CD4-positive, alpha-beta T cell (primary cell): ENCODE data around the gene RHOT1. TPM values are rescaled to one million over a fixed set of nuclear protein-coding genes. Genes with fewer than 3 reads are reported as not detected.

Experiments used
- ATAC-seq: fragments of 200-7000 bp; cut with Tn5 transposase; one replicate; pipeline ENCODE4 v1.10.0; 2022; ENCODE audit warnings: mild to moderate bottlenecking; ENCODE audit not compliant: poor library complexity
- CTCF ChIA-PET: fragments of 350-600 bp; sonication (Branson Sonifier 250); formaldehyde crosslinking; loops from one replicate; lab custom pipeline; 2021; ENCODE audit warnings: antibody characterized with exemption, inconsistent platforms; lab: Charles Lee
- POLR2A ChIA-PET: fragments of 350-600 bp; sonication (Branson Sonifier 250); formaldehyde crosslinking; loops from one replicate; lab custom pipeline; 2021; ENCODE audit warnings: antibody characterized with exemption, inconsistent platforms; lab: Charles Lee
- DNase-seq, 14 experiments: peaks; one replicate each; pipeline ENCODE4 v3.0.0-alpha.2; 2013 to 2020; ENCODE audit warnings: mixed read lengths in 2 of 14
- H3K27ac ChIP-seq, 2 donors: one replicate each; pipeline versions ENCODE4 v1.5.1 to v1.7.0; 2013; ENCODE audit warnings: low read length in 2 of 2, low read depth in 1 of 2, mild to moderate bottlenecking in 1 of 2
- H3K27me3 ChIP-seq, 2 experiments: 1 replicate in 1 of 2; 2 replicates in 1 of 2; pipeline versions ENCODE4 v1.6.1 to v1.7.0; 2013; ENCODE audit warnings: low read length in 2 of 2, control low read depth in 1 of 2, mild to moderate bottlenecking in 1 of 2, moderate library complexity in 1 of 2; ENCODE audit not compliant: insufficient read depth in 2 of 2, control insufficient read depth in 1 of 2
- H3K36me3 ChIP-seq: one replicate; pipeline ENCODE4 v1.6.1; 2013; ENCODE audit warnings: low read length, control low read depth; ENCODE audit not compliant: insufficient read depth
- H3K4me1 ChIP-seq: one replicate; pipeline ENCODE4 v1.6.1; 2013; ENCODE audit warnings: low read length, control low read depth; ENCODE audit not compliant: insufficient read depth
- H3K4me3 ChIP-seq: one replicate; pipeline ENCODE4 v1.5.1; 2013; ENCODE audit warnings: mild to moderate bottlenecking, low read length, moderate library complexity
- H3K9me3 ChIP-seq, 2 experiments: 1 replicate in 1 of 2; 2 replicates in 1 of 2; pipeline versions ENCODE4 v1.6.1 to v1.7.0; 2013; ENCODE audit warnings: low read length in 2 of 2, mild to moderate bottlenecking in 2 of 2, control low read depth in 1 of 2, moderate library complexity in 1 of 2; ENCODE audit not compliant: control insufficient read depth in 1 of 2, insufficient read depth in 1 of 2
- H3K27ac Mint-ChIP-seq: one replicate; pipeline ENCODE4 v1.8.0; 2020; ENCODE audit warnings: mixed read lengths
- H3K27me3 Mint-ChIP-seq: one replicate; pipeline ENCODE4 v1.8.0; 2021; ENCODE audit warnings: mixed read lengths
- H3K36me3 Mint-ChIP-seq: one replicate; pipeline ENCODE4 v1.8.0; 2021; ENCODE audit warnings: low read depth, mixed read lengths
- H3K4me1 Mint-ChIP-seq: one replicate; pipeline ENCODE4 v1.8.0; 2021; ENCODE audit warnings: low read depth, mixed read lengths
- H3K4me3 Mint-ChIP-seq: one replicate; pipeline ENCODE4 v1.8.0; 2020; ENCODE audit warnings: mild to moderate bottlenecking, mixed read lengths
- H3K9me3 Mint-ChIP-seq: one replicate; pipeline ENCODE4 v1.8.0; 2020; ENCODE audit warnings: mixed read lengths
- CTCF ChIP-seq: fragments of 200-600 bp; IDR thresholded peaks from one replicate; pipeline ENCODE4 v1.8.0; 2022; ENCODE audit warnings: antibody characterized with exemption, mild to moderate bottlenecking
- intact Hi-C, 2 experiments: fragments of 100-400 bp; cut with DNase I in 1 of 2; cut with micrococcal nuclease in 1 of 2; formaldehyde crosslinking; loops; one replicate each; pipeline versions ENCODE4 v1.15.1 to v1.9.0; 2023 to 2025; cut with DNase I, micrococcal nuclease
- total RNA-seq, 174 experiments: library from RNA in 2 of 174; stranded (reverse) in 2 of 174; gene quantifications; one replicate each; pipeline ENCODE4 v1.2.3 and lab custom pipeline; 2021 to 2026

RHOT1 gene
- total RNA-seq, 2 experiments from 2014 or later = 12.9 to 13.1 TPM

GRCh38 chr17:32191306-32191705 lies 49.0 kb downstream of the RHOT1 start:
- ATAC-seq = no peak
- TF ChIP-seq CTCF = no peak
- Mint-ChIP-seq H3K27ac (no peak overlapping the region), H3K4me1 (peaks cover 4% of the 10 kb centered on the region), H3K36me3 (peaks cover 58% of the 10 kb centered on the region), H3K4me3 (no peak overlapping the region), H3K27me3 (no peaks in the 10 kb centered on the region), H3K9me3 (no peaks in the 10 kb centered on the region)
- no peak for DNase-seq
- POLR2A ChIA-PET = no interaction called here
- peaks cover 35% of the 10 kb centered on the region for H3K36me3 ChIP-seq
- no peak overlapping the region for H3K27ac ChIP-seq
- intact Hi-C loops = no loop called here
- no peaks in the 10 kb centered on the region for H3K27me3 ChIP-seq
- H3K4me3 ChIP-seq = no peak overlapping the region
- no peaks in the 10 kb centered on the region for H3K9me3 ChIP-seq
- CTCF ChIA-PET = interaction anchor here (0.9 kb wide), 1 partner anchor 10 kb away, joined by 5 read pairs; no protein-coding TSS in a partner anchor
- no peaks in the 10 kb centered on the region for H3K4me1 ChIP-seq

GRCh38 chr17:32192379-32192778 lies 50.1 kb downstream of the RHOT1 start:
- Mint-ChIP-seq H3K4me3 (no peak overlapping the region), H3K27me3 (no peaks in the 10 kb centered on the region), H3K27ac (no peak overlapping the region), H3K36me3 (peaks cover 63% of the 10 kb centered on the region), H3K9me3 (no peaks in the 10 kb centered on the region), H3K4me1 (peaks cover 4% of the 10 kb centered on the region)
- no peak overlapping the region for H3K27ac ChIP-seq
- H3K9me3 ChIP-seq = no peaks in the 10 kb centered on the region
- ChIA-PET POLR2A (no interaction called here), CTCF (no interaction called here)
- H3K4me1 ChIP-seq = no peaks in the 10 kb centered on the region
- H3K27me3 ChIP-seq = no peaks in the 10 kb centered on the region
- DNase-seq = no peak
- intact Hi-C loops = no loop called here
- peaks cover 38% of the 10 kb centered on the region for H3K36me3 ChIP-seq
- ATAC-seq = no peak
- TF ChIP-seq CTCF = no peak
- H3K4me3 ChIP-seq = no peak overlapping the region

- TF ChIP-seq CTCF = no peak
- Mint-ChIP-seq H3K27ac (no peak overlapping the region), H3K9me3 (no peaks in the 10 kb centered on the region), H3K27me3 (no peaks in the 10 kb centered on the region), H3K36me3 (peaks cover 74% of the 10 kb centered on the region), H3K4me3 (no peak overlapping the region), H3K4me1 (peaks cover 4% of the 10 kb centered on the region)
- no peak for ATAC-seq
- no peak for DNase-seq
- Histone ChIP-seq H3K36me3 (peaks cover 63% of the 10 kb centered on the region), H3K4me1 (no peaks in the 10 kb centered on the region), H3K9me3 (no peaks in the 10 kb centered on the region), H3K27me3 (no peaks in the 10 kb centered on the region), H3K4me3 (no peak overlapping the region), H3K27ac (no peak overlapping the region)
- ChIA-PET CTCF (no interaction called here), POLR2A (no interaction called here)
- intact Hi-C loops = no loop called here
Measured at GRCh38 chr17:32197987-32198386, 55.7 kb downstream of the RHOT1 start.
